Muscle layer of colon (tissue), 2 donors: ENCODE results near the gene OBSL1.

ENCODE experiments used
- H3K27ac ChIP-seq: one replicate; pipeline ENCODE4 v1.7.0; 2013; ENCODE audit warnings: low read depth, mild to moderate bottlenecking, low read length, moderate library complexity
- H3K27me3 ChIP-seq, 2 donors: one replicate each; pipeline ENCODE4 v1.7.0; 2013; ENCODE audit warnings: low read length in 2 of 2, mild to moderate bottlenecking in 2 of 2; ENCODE audit not compliant: insufficient read depth in 2 of 2, control insufficient read depth in 1 of 2
- H3K36me3 ChIP-seq: one replicate; pipeline ENCODE4 v1.7.0; 2013; ENCODE audit warnings: mild to moderate bottlenecking, low read length; ENCODE audit not compliant: insufficient read depth
- H3K4me1 ChIP-seq: one replicate; pipeline ENCODE4 v1.7.0; 2013; ENCODE audit warnings: mild to moderate bottlenecking, low read length; ENCODE audit not compliant: insufficient read depth
- H3K4me3 ChIP-seq, 2 donors: one replicate each; pipeline ENCODE4 v1.7.0; 2013; ENCODE audit warnings: low read length in 2 of 2, low read depth in 1 of 2, mild to moderate bottlenecking in 1 of 2, moderate library complexity in 1 of 2
- H3K9ac ChIP-seq: one replicate; pipeline ENCODE4 v1.7.0; 2013; ENCODE audit warnings: low read length
- H3K9me3 ChIP-seq: one replicate; pipeline ENCODE4 v1.7.0; 2013; ENCODE audit warnings: mild to moderate bottlenecking, low read length
- donor health status: abdominal sarcoma.
- donor health status: Adenocarcinoma of cecum.

OBSL1 gene

DNA sequence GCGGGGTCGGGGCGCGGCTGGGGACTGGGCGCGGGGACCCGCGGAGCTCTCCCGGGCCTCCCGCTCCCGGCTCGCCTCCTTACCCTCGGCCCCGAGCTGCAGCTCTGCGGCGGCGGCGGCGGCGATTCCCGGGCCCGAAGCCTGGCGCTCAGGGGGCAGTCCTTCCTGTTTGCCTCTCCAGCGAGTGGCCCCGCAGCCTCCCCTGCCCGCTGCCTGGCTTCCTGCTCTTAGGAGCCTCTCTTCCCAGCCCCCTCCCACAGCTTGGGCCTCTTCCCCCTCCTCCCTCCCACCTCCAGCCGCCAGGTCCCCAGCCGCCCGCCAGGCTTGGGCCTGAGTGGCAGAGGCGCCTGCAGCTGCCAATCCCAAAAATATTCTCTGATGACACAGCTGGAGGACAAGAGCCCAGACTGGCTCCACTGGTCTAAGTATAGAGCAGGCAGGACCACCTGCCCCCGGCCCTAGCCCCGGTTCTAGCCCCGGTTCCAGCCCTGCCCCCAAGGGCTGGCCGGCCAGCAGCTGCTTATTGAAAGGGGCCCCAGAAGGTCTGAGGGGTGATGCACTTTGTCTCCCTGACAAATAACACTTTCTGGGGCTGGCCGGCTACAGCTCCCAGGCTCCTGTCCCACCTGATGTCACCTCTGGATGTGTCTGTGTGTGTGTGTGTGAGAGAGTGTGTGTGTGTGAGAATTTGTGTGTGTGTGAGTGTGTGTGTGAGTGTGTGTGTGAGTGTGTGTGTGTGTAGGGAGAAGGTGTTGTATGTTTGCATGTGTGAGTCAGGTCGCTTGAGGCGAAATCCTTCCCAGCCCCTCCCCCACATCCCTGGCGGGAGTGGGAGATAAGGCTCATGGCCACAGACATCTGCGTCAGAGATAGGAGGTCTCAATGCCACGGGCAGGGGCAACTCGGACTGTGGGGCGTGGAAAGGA, at the start of gene OBSL1:
Gene OBSL1 (minus strand): TSS at position 229 of the 926 bp plus-strand sequence. CDS start 307 bp downstream, outside the sequence.
- H3K27ac ChIP-seq: peak within 1 kb of the TSS; percentile 54
- H3K9me3 ChIP-seq: no peaks in the 10 kb centered on the region
- peaks cover 15% of the 10 kb centered on the region for H3K4me1 ChIP-seq
- no peak within 1 kb of the TSS for H3K9ac ChIP-seq
- H3K27me3 ChIP-seq: peaks cover 0 to 1% of the 10 kb centered on the region in 2 donors
- peak within 1 kb of the TSS; percentile 45 to 46 for H3K4me3 ChIP-seq
- peaks cover 9% of the 10 kb centered on the region for H3K36me3 ChIP-seq

DNA sequence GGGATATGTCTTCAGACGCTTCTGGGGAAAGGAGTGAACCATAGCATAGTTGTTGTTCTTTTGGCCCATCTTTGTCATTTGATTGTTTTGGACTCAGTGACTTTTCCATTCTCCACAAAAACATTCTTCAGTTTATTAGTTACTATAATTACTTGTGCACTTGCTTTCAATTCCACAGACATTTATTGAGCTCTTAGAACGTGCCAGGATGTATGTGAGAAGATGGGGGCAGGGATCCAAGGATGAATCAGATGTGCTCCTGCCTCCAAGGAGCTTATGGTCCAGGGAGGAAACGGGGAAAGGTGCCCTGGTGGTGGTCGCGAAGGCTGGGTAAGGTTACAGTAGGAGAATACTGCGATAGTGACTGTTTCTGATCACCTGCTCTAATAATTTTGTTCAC, 49.2 kb upstream of the OBSL1 start:
- Histone ChIP-seq H3K9ac (no peak overlapping the region), H3K27ac (no peak overlapping the region), H3K27me3 (no peaks in the 10 kb centered on the region), H3K4me1 (no peaks in the 10 kb centered on the region), H3K36me3 (peaks cover 9% of the 10 kb centered on the region), H3K4me3 (no peak overlapping the region), H3K9me3 (no peaks in the 10 kb centered on the region)

DNA sequence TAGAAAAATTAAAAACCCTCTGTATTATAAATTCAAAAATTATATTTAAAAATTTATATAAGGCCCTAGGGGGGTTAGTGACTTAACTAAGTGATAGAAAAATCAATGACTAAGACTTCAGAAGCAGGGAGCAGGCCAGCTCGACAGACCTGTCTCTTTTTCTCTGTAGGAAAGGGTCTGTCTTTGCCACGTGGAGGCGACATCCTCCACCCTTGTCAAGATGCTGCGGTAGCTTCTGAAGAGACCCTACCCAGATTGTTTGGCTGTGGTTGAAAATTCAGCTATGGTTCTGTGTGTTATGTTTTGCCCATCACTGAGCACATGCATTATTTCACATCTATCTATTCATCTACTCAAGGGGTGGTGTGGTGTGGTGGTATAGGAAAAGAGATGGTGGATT, 47.9 kb upstream of the OBSL1 start:
- Histone ChIP-seq H3K27me3 (no peaks in the 10 kb centered on the region), H3K4me1 (no peaks in the 10 kb centered on the region), H3K4me3 (no peak overlapping the region), H3K36me3 (peaks cover 21% of the 10 kb centered on the region), H3K9ac (no peak overlapping the region), H3K27ac (no peak overlapping the region), H3K9me3 (no peaks in the 10 kb centered on the region)

DNA sequence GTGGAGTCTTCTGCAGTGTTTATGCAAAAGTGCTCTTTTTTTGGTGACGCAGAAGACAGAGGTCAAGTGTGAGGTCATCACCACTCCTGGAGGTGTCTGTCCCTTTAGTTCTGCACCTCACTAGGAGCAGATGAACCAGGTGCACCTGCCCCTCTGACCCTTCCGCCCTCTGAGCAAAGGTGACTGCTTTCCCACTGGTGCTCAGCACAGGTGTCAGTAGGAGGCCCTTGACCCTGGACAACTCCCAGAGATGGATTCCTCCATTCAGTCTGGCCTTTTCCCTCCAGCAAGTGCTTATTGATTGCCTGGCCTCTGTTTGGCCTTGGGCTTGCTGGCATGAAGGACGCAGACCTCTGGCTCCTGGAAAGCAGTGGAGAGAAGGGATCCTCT, 47.4 kb upstream of the OBSL1 start:
- no peak overlapping the region for H3K27ac ChIP-seq
- H3K9ac ChIP-seq: no peak overlapping the region
- H3K9me3 ChIP-seq: no peaks in the 10 kb centered on the region
- H3K4me3 ChIP-seq: no peak overlapping the region
- no peaks in the 10 kb centered on the region for H3K4me1 ChIP-seq
- no peaks in the 10 kb centered on the region for H3K27me3 ChIP-seq
- peaks cover 26% of the 10 kb centered on the region for H3K36me3 ChIP-seq

DNA sequence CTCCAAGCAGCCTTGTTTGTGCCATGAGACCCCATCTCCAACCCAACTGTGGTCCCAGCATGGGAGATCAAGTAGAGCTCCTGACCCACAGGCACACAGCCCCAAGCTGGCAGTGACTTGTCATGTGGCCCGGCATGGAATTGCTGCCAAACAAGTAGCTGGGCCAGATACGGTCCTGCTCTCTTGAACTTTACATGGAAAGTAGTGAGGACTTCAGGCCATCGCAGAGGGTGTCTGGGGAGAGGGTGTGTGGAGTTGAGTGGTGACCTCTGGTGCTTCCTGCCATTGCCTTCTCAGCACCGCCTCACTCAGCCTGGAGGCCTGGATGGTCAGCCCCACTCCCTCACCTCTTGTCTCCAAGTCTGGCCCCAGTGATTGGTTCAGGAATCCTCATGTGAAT, 45.2 kb upstream of the OBSL1 start:
- Histone ChIP-seq H3K9ac (no peak overlapping the region), H3K27me3 (no peaks in the 10 kb centered on the region), H3K27ac (no peak overlapping the region), H3K36me3 (peaks cover 35% of the 10 kb centered on the region), H3K4me3 (no peak overlapping the region), H3K4me1 (no peaks in the 10 kb centered on the region), H3K9me3 (no peaks in the 10 kb centered on the region)

DNA sequence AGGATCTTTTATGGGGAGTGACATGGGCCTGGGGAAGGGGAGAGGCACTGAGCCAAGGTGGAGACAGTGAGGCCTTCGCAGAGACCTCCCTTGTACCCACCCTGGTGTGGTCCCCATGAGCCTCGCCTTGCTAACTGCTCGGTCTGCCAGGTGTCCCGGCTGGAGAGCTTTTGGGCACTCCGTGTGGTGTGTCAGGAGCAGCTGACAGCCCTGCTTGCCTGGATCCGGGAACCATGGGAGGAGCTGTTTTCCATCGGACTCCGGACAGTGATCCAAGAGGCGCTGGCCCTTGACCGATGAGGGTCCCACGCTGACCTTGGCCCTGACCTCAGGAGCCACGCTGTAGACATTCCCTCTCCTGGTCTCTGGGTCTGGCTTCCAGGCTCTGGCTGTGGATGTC, 44.6 kb upstream of the OBSL1 start:
- no peak overlapping the region for H3K27ac ChIP-seq
- H3K4me1 ChIP-seq: no peaks in the 10 kb centered on the region
- H3K27me3 ChIP-seq: no peaks in the 10 kb centered on the region

DNA sequence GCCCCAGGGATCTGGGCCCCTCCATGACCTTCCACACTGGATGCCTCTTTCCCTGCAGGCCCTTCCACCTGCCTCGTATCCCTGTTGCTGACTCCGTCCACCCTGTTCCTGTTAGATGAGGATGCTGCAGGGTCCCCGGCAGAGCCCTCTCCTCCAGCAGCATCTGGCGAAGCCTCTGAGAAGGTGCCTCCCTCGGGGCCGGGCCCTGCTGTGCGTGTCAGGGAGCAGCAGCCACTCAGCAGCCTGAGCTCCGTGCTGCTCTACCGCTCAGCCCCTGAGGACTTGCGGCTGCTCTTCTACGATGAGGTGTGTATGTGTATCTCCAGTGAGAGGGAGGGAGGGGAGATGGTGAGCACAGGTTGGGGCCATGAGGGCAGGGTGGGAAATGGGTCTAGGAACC, 43.7 kb upstream of the OBSL1 start:
- Histone ChIP-seq H3K9me3 (no peaks in the 10 kb centered on the region), H3K4me3 (no peak overlapping the region), H3K4me1 (no peaks in the 10 kb centered on the region), H3K9ac (no peak overlapping the region), H3K27me3 (no peaks in the 10 kb centered on the region), H3K36me3 (peaks cover 45% of the 10 kb centered on the region), H3K27ac (no peak overlapping the region)

More for the DNA sequence above, 44.6 kb upstream of the OBSL1 start:
- Histone ChIP-seq H3K9ac (no peak overlapping the region), H3K4me3 (no peak overlapping the region), H3K9me3 (no peaks in the 10 kb centered on the region), H3K36me3 (peaks cover 41% of the 10 kb centered on the region)

DNA sequence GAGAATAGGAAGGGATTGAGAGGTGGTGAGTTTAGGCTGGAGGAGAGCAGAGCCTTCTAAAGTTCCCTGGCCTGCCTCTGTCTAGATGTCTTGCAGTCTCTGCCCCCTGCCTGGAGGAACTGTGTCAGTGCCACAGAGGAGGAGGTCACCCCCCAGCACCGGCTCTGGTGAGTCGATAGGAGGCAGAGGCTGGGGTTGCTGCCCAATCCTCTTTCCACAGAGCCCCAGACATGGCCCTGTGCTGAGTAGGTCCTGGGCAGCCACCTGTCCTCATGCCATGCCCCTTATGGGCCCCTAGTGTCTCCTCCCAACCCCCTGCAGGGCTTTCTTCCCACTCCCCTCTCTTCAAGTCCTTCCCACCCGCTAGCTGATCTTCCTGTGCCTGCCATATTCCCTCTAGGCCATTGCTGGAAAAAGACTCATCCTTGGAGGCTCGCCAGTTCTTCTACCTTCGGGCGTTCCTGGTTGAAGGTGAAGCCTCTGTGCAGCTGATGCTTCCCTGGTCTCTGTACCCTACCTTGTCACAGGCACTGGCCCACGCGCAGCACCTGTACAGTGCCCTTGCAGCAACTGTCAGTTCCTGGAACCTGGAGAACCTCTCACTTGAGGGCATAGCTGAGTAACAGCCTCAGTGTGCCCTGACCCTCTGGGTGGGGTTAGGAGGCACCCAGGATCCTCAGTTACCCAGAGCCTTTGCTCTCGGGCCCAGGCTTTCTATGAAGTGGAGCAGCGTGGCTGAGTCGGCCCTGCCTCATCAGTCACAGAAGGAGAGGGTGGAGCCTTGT, 42.9 kb upstream of the OBSL1 start:
- no peak overlapping the region for H3K4me3 ChIP-seq
- H3K27ac ChIP-seq: no peak overlapping the region
- H3K9ac ChIP-seq: no peak overlapping the region
- H3K27me3 ChIP-seq: no peaks in the 10 kb centered on the region
- H3K36me3 ChIP-seq: peaks cover 45% of the 10 kb centered on the region
- H3K4me1 ChIP-seq: no peaks in the 10 kb centered on the region
- no peaks in the 10 kb centered on the region for H3K9me3 ChIP-seq

DNA sequence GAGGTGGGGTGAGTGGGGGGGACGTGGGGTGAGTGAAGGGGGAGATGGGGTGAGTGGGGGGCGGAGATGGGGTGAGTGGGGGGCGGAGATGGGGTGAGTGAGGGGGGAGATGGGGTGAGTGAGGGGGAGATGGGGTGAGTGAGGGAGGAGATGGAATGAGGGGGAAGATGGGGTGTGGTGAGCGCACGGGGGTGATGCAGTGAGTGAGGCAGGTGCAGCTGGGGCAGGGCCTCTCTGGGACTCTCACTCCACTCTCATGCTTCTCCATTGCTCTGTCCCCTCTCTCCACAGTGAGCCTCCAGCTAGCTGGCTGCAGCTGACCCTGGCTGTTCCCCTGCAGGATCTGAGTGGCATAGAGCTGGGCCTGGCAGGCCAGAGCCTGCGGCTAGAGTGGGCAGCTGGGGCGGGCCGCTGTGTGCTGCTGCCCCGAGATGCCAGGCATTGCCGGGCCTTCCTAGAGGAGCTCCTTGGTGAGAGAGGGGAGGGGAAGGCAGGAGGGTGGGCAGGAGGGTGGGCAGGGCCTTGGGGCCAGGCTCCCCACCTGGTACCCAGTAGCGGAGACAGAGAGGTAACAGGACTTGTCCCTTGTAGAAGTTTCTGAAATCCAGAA, 42.2 kb upstream of the OBSL1 start:
- Histone ChIP-seq H3K9me3 (no peaks in the 10 kb centered on the region), H3K36me3 (peaks cover 45% of the 10 kb centered on the region), H3K4me3 (no peak overlapping the region), H3K27ac (no peak overlapping the region), H3K4me1 (no peaks in the 10 kb centered on the region), H3K27me3 (no peaks in the 10 kb centered on the region), H3K9ac (no peak overlapping the region)

DNA sequence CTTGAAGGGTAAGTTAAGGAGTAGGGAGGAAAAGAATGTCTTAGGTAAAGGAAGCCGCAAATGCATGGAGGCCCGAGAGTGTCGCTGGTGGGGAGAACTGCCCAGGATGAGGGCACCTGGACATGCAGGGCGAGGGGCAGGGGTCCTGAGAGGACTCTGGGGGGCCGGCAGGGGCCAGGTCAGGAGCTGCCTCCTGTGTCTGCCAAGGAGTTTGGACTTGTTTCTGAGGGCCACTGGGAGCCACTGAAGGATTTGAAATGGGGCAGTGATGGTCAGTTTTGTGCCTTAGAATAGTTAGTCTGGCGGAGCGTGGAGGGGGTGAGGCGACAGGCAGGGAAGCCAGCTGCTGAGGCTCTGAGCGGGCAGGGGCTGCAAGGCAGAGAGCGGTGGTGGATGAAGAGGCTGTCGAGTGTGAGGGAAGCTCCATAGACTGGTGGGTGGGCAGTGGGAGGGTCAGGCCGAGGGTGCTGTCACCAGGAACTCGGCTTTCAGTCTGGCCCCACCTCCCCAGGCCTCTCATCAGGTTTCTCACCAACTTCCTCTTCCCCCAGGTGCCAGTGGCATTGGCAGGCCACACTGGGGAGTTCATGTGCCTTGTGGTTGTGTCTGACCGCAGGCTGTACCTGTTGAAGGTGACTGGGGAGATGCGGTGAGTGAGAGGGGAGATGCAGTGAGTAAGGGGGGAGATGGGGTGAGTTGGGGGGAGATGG, 41.4 kb upstream of the OBSL1 start:
- Histone ChIP-seq H3K4me1 (no peaks in the 10 kb centered on the region), H3K27me3 (no peaks in the 10 kb centered on the region), H3K27ac (no peak overlapping the region), H3K9me3 (no peaks in the 10 kb centered on the region), H3K9ac (no peak overlapping the region), H3K4me3 (no peak overlapping the region), H3K36me3 (peaks cover 53% of the 10 kb centered on the region)
